ENCODE measurements around the gene AURKAIP1. TPM values are rescaled to one million over a fixed set of nuclear protein-coding genes. Genes with fewer than 3 reads are reported as not detected.

AURKAIP1 gene
- total and polyA plus RNA-seq, 9 of the 15 experiments (the other 6 are each of a cell fraction or from before 2014, with no cell fraction given) = 7.8 to 478 (median 92.0) TPM

DNA sequence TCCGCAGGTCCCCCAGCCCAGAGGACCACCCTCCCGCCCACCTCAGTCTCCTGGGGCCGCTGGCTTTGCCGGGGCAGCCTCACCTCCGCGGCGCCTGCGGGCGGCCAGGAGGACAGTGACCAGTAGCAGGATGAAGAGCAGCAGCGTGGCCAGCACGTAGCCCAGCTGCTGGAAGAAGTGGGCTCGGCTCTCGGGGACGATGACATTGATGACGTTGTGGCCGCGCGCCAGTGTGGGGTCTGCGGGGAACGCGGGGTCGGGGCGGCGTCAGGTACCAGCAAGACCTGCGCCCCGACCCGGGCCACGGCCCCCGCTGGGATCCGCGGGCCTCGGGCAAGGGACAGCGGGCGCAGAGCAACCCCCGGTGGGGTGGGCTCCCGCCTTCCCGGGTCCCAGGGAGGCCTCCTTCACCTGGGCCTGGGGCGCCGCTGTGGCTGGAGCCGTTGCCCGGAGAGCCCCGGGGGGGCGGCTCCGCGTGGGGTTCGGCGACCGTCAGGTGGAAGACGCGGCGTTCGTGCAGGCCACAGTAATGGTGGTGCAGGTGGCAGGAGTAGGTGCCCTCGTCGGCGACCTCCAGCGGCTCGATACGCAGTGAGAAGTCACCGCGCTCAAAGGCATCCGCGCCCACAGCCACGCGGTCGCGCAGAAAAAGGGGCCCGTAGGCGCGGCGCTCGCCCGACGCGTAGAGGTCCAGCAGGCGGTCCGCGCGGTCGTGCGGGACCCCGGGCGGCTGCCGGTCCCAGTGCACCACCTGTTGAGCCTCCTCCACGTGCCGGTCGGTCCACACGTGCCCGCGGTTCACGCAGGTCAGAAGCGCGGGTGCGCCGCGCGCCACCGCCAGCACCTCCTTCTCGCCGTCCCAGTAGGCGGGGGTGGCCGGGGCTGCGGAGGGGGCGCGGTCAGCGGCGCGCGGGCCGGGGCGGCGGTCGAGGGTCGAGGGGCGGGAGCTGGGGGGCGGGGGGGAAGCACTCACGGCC, 20.4 kb downstream of the AURKAIP1 start (continued):
- peak; percentile 3; the same call in 1 of the 2 replicates for TF ChIP-seq CBX1 (IDR thresholded peaks at IDR 0.05; ENCODE audit: low read depth)
- TF ChIP-seq PHF21A (IDR thresholded peaks at IDR 0.05; ENCODE audit: borderline replicate concordance, low read depth) = no peak
- TF ChIP-seq POLR2G (IDR thresholded peaks at IDR 0.05; ENCODE audit: low read depth, low read length) = peak; percentile 66; the same call in 1 of the 2 replicates
- no peak for TF ChIP-seq RBBP5 (IDR thresholded peaks at IDR 0.05; ENCODE audit: borderline replicate concordance, insufficient read depth, low read length, poor library complexity, severe bottlenecking)
- no peak for TF ChIP-seq ZKSCAN8 (CRISPR knock-in tag; IDR thresholded peaks at IDR 0.05)
- TF ChIP-seq, protein P1, sequence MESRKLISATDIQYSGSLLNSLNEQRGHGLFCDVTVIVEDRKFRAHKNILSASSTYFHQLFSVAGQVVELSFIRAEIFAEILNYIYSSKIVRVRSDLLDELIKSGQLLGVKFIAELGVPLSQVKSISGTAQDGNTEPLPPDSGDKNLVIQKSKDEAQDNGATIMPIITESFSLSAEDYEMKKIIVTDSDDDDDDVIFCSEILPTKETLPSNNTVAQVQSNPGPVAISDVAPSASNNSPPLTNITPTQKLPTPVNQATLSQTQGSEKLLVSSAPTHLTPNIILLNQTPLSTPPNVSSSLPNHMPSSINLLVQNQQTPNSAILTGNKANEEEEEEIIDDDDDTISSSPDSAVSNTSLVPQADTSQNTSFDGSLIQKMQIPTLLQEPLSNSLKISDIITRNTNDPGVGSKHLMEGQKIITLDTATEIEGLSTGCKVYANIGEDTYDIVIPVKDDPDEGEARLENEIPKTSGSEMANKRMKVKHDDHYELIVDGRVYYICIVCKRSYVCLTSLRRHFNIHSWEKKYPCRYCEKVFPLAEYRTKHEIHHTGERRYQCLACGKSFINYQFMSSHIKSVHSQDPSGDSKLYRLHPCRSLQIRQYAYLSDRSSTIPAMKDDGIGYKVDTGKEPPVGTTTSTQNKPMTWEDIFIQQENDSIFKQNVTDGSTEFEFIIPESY (CRISPR knock-in tag; IDR thresholded peaks at IDR 0.05) = peak; percentile 93
- no peak for TF ChIP-seq TAF7 (tag; IDR thresholded peaks at IDR 0.05)
- no peak for TF ChIP-seq ZNF184 (CRISPR knock-in tag; IDR thresholded peaks at IDR 0.05)
- peak; percentile 26 for TF ChIP-seq CCNT2 (IDR thresholded peaks at IDR 0.05; ENCODE audit: borderline replicate concordance, extremely low read depth, insufficient read length, low read depth, low read length)
- TF ChIP-seq, protein P2, sequence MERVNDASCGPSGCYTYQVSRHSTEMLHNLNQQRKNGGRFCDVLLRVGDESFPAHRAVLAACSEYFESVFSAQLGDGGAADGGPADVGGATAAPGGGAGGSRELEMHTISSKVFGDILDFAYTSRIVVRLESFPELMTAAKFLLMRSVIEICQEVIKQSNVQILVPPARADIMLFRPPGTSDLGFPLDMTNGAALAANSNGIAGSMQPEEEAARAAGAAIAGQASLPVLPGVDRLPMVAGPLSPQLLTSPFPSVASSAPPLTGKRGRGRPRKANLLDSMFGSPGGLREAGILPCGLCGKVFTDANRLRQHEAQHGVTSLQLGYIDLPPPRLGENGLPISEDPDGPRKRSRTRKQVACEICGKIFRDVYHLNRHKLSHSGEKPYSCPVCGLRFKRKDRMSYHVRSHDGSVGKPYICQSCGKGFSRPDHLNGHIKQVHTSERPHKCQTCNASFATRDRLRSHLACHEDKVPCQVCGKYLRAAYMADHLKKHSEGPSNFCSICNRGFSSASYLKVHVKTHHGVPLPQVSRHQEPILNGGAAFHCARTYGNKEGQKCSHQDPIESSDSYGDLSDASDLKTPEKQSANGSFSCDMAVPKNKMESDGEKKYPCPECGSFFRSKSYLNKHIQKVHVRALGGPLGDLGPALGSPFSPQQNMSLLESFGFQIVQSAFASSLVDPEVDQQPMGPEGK (CRISPR knock-in tag; IDR thresholded peaks at IDR 0.05; ENCODE audit: borderline replicate concordance) = no peak
- no peak for TF ChIP-seq NCOA1 (IDR thresholded peaks at IDR 0.05; ENCODE audit: low read depth)
- TF ChIP-seq HEY1 (CRISPR knock-in tag; IDR thresholded peaks at IDR 0.05; ENCODE audit: borderline replicate concordance) = no peak
- peak in 1 of 2 experiments; percentile 22; a peak in 1 of 4 replicates for TF ChIP-seq NONO (IDR thresholded peaks at IDR 0.05; ENCODE audit: low read depth in 2 of 2, low read length in 1 of 2)
- peak; percentile 9; the same call in 1 of the 2 replicates for TF ChIP-seq RBFOX2 (IDR thresholded peaks at IDR 0.05; ENCODE audit: low read depth, low read length)
- TF ChIP-seq HNRNPL (IDR thresholded peaks at IDR 0.05; ENCODE audit: low read depth, low read length) = peak; percentile 66; the same call in 1 of the 2 replicates
- TF ChIP-seq FIP1L1 (IDR thresholded peaks at IDR 0.05; ENCODE audit: low read depth, low read length, poor library complexity, severe bottlenecking) = peak; percentile 53
- no peak for TF ChIP-seq KLF6 (CRISPR knock-in tag; IDR thresholded peaks at IDR 0.05; ENCODE audit: borderline replicate concordance)
- no peak for TF ChIP-seq ZSCAN29 (IDR thresholded peaks at IDR 0.05)
- TF ChIP-seq POLR2B (IDR thresholded peaks at IDR 0.05; ENCODE audit: low read depth, partially characterized antibody) = no peak
- TF ChIP-seq RAD21 (CRISPR knock-in tag; conservative IDR thresholded peaks at IDR 0.05 in 1 of 2, IDR thresholded peaks at IDR 0.05 in 1 of 2) = no peak
- no peak for TF ChIP-seq NFYB (IDR thresholded peaks at IDR 0.05; ENCODE audit: extremely low read depth, insufficient read length)
- no peak for TF ChIP-seq ZKSCAN1 (IDR thresholded peaks at IDR 0.05; ENCODE audit: low read depth, low read length)

Data from K562 (cell line).